CD4-positive, alpha-beta T cell treated with Interferon alpha-2 for 1 hour (primary cell): ENCODE results near the gene DENND2D.

Source experiments
- DNase-seq, 2 donors: peaks; one replicate each; pipeline ENCODE4 v3.0.0-alpha.2; 2020 to 2022

Gene DENND2D

DNA sequence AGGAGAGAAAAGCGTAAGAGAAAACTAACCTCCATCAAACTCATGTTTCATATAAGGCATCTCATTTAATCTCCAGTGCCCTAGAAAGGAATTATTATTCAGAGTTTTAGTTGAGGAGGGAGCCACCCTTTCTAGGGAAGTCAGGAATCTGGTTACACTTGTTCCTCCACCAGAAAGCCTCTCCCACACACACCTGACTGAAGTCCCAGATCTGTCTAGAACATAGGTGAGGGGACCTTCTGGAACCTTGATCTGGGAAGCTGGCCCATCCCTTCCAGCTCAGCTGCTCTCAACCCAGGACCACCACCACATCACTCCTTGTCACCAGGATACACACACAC is 1.9 kb upstream of the DENND2D start:
- no peak for DNase-seq

GRCh38 chr1:111201275-111202090 is 1.0 kb upstream of the DENND2D start:
- no peak for DNase-seq

- DNase-seq: no peak
Measured at GRCh38 chr1:111200802-111201161, 336 bp upstream of the DENND2D start.

- DNase-seq: no peak
Measured at GRCh38 chr1:111199329-111199728, 1.1 kb downstream of the DENND2D start.

DNA sequence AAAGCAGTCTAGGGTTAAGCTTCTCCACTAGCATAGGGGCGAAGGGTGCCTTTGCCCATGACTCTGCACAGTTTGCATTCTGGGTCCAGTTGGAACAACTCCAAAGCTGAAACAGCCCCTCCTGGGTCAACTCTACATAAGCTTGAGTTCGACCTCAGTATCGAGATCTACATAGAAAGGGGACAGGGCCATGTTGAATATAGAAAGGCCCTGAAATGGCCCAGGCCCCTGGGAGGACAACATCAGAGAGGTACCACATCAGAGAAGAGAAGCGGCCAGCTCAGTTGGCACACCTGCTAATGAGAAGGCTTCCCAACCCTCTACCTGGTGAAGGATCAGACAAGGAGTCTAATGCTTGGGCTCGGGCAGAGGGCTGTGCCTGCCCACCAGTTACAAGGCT is 1.6 kb downstream of the DENND2D start:
- no peak for DNase-seq

DNA sequence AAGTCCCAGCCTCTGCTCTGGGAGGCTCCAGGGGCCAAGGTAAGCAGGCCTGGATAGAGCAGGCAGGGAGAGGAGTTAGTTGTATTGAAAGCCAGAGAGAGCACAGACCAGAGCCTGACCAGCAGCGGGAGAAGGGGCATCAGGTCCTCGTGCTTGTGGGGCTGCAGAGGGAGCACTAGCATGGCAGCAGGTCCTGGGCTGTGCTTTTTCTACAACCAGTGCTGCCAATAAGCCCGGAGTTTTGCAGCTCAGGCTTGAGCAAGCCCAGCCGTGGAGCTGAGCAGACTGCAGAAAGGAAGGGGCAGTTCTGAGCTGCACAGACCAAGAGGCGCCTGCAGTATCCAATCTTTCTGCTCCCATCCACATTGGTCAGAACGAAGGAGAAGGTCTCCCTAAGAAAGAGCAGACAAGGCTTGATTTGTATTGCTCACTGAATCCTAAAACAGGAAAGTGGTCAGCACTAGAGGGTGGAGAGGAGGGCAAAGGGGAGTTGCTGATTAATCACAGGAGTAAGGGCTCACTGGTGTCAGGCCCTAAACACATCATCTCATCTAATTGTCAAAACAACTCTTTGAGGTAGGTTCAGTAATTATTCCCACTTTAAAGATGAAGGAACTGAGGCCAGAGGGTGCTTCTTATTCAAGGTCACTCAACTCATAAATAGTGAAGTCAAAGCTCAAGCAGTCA is 2.7 kb downstream of the DENND2D start:
- DNase-seq: peak; percentile 70 to 75

- no peak for DNase-seq
Measured at GRCh38 chr1:111196213-111196612, 4.2 kb downstream of the DENND2D start.

- no peak for DNase-seq
Measured at GRCh38 chr1:111195002-111195684, 5.3 kb downstream of the DENND2D start.

DNA sequence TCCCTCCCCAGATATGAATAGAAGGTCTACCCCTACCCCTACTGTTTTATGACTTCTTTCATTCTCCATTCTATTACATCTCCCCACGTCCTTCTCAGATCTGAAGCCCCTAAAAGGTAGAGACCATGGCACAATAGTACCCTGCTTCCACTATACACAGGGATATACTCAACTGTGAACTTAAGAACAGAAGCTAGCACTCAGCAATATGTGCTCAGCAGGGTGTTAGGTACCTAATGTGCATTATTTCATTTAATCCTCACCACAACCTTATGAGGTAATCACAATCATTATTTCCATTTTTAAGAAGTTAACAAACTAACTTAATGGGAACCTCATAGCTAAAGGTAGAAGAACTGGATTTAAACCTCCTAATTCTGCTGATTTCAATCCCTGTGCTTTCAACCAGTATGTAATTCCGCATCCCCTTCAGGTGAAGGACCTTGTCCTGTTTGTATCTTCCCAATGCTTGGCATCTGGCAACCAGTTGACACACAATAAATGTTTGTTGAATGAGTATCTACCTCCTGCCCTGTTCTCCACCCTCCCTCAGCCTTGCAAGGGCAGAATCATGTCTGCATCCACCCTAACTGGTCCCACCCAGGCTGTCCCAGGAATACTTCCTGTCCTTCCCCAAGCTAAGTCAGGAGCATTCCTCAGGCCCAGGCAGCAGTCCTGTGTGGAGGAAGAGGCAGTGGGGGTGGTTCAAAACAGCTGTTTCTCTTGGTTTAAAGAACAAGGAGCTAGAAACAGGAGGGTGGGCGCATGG is 6.5 kb downstream of the DENND2D start:
- DNase-seq: no peak

GRCh38 chr1:111192658-111193519 is 7.6 kb downstream of the DENND2D start:
- DNase-seq: peak; percentile 50 to 65

- DNase-seq: no peak
Measured at GRCh38 chr1:111192074-111192473, 8.4 kb downstream of the DENND2D start.

- DNase-seq: no peak
Measured at GRCh38 chr1:111191496-111191895, 8.9 kb downstream of the DENND2D start.

DNA sequence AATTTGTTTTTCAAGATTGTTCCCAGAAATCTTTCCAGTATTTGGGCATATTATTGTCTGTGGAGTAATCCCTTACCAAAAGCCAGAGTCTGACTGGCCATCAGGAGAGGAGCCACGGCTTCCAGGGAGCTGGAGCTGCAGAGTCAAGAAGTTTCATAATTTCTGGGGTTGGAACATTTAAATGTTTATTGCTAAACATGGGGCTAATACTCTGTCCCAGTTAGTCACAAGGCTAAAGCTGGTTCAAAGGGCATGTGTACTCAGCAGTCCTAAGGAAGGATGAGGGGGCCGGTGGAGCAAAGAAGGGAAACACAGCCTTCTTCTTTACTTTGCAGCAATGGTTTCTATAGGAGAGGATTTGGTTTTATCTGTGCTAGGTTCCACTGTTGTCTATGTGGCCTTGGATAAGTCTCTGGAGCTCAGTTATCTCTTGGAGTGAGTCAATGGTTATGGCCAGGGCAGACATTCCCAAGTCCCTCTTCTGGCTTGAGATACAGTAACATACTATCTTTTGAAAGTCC is 9.5 kb downstream of the DENND2D start:
- no peak for DNase-seq

- no peak for DNase-seq
Measured at GRCh38 chr1:111184663-111185062, 15.8 kb downstream of the DENND2D start.

- no peak for DNase-seq
Measured at GRCh38 chr1:111183308-111184069, 17.0 kb downstream of the DENND2D start.

DNA sequence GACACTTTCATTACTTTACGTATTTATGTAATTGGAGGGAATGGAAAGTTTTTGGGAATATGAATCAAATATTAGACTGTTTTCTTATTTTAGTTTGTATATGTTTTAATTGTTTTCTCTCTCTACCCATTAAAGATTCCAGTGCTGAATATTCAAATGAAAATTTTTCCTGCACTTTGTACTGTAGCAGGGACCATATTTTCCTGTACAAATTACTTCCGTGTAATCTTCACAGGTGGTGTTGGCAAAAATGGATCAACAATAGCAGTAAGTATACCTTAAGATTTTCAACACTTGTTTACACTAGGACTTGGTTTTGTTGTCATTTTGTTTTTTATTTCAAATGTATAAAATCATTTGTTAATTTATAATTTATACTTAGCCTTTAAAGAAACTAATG is 18.4 kb downstream of the DENND2D start:
- DNase-seq: no peak

GRCh38 chr1:111179968-111180533 is 20.4 kb downstream of the DENND2D start:
- DNase-seq: no peak

DNA sequence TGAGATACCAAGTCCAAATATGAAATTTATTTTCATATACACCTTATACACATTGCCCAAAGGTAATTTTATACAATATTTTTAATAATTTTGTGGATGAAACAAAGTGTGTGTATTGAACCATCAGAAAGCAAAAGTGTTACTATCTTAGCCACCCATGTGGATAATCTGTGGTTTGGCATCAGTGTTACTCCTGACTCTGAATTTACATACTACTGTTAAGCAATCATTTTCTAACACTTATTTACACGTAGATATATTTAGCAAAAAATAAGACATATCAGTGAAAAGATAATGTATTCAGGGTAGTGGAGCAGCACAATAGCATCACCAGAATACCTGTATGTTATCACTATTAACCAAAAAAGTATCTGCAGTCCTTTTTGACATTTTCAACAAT is 23.8 kb downstream of the DENND2D start:
- DNase-seq: no peak

- no peak for DNase-seq
Measured at GRCh38 chr1:111175349-111175748, 25.1 kb downstream of the DENND2D start.

- DNase-seq: no peak
Measured at GRCh38 chr1:111174070-111174469, 26.4 kb downstream of the DENND2D start.

DNA sequence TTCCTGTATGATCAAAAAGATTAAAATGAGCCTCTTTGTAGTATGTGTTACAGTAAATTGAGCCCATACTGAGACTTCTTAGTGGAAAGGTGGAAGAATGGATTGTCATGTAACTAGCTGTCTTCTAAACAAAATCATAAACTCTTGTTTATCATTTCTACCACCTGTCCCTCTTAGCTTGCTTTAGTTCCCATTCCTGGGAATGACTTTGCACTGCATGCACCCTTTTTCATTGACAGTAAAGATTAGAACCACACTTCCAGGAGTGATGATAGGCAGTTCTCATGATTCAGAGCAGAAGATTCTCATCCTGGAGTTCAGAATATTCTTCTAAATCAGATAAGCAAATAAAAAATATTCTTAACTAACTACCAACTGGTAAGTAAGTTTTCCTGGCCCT is 28.0 kb downstream of the DENND2D start:
- no peak for DNase-seq
